LNCaP clone FGC (cell line): ENCODE measurements around the gene TWF2.

Experiments
- DNase-seq: peaks from one replicate; pipeline ENCODE4 v3.0.0-alpha.2; 2011; ENCODE audit warnings: low read depth
- H3K4me3 ChIP-seq: 2 replicates; pipeline ENCODE4 v1.5.1; 2011; ENCODE audit warnings: mild to moderate bottlenecking, low read depth, low read length, control low read depth
- TF ChIP-seq, protein P1 (sequence below): IDR thresholded peaks from 2 replicates; pipeline ENCODE4 v1.5.1; 2012; ENCODE audit warnings: mild to moderate bottlenecking; ENCODE audit not compliant: control insufficient read depth, insufficient read depth; ENCODE audit errors: extremely low read depth

TWF2 gene

DNA sequence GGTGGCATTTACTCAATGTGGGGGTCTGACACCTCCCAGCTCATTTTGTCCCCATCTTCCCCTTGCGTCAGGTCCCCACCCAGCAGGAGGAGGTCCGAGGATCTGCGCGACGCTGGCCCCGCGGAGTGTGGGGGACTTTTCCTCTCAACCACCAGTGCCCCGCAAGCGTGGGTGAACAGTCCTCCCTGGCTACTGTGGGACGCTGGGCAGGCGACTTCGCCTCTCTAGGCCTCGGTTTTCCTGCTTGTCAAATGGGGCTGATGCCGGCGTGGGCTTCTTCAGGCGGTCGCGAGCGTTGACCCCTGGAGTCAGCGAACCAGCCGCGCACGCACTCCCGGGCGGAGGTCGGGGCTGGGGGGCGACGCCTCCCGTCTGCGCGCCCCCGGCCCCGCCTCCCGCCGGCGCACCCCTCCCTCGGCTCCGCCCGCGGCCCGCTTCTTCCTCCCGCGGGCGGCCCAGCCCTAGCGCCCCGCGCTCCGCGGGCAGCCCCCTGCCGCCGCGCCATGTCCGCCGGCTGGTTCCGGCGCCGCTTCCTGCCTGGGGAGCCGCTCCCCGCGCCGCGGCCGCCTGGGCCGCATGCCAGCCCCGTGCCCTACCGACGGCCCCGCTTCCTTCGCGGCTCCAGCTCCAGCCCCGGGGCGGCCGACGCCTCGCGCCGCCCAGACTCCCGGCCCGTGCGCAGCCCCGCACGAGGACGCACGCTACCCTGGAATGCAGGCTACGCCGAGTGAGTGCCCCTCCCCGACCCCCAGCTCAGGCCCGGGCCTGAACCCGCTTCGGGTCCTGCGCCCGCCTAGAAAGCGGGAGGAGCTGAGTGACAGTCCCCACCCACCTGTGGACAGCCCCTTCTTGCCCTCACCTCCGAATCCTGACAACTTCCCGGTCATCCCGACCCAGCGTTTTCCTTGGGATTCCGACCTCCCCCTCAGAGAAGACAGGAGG, 6.6 kb upstream of the TWF2 start, which contains the start of gene PPM1M:
Gene PPM1M, plus strand, starts transcription at position 438 of the 942 bp plus-strand sequence. Its CDS starts 66 bp downstream, at position 504.
- TF ChIP-seq, protein P1, sequence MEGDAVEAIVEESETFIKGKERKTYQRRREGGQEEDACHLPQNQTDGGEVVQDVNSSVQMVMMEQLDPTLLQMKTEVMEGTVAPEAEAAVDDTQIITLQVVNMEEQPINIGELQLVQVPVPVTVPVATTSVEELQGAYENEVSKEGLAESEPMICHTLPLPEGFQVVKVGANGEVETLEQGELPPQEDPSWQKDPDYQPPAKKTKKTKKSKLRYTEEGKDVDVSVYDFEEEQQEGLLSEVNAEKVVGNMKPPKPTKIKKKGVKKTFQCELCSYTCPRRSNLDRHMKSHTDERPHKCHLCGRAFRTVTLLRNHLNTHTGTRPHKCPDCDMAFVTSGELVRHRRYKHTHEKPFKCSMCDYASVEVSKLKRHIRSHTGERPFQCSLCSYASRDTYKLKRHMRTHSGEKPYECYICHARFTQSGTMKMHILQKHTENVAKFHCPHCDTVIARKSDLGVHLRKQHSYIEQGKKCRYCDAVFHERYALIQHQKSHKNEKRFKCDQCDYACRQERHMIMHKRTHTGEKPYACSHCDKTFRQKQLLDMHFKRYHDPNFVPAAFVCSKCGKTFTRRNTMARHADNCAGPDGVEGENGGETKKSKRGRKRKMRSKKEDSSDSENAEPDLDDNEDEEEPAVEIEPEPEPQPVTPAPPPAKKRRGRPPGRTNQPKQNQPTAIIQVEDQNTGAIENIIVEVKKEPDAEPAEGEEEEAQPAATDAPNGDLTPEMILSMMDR: no peak
- DNase-seq: no peak
- peak within 1 kb of the TSS; percentile 37 for H3K4me3 ChIP-seq

DNA sequence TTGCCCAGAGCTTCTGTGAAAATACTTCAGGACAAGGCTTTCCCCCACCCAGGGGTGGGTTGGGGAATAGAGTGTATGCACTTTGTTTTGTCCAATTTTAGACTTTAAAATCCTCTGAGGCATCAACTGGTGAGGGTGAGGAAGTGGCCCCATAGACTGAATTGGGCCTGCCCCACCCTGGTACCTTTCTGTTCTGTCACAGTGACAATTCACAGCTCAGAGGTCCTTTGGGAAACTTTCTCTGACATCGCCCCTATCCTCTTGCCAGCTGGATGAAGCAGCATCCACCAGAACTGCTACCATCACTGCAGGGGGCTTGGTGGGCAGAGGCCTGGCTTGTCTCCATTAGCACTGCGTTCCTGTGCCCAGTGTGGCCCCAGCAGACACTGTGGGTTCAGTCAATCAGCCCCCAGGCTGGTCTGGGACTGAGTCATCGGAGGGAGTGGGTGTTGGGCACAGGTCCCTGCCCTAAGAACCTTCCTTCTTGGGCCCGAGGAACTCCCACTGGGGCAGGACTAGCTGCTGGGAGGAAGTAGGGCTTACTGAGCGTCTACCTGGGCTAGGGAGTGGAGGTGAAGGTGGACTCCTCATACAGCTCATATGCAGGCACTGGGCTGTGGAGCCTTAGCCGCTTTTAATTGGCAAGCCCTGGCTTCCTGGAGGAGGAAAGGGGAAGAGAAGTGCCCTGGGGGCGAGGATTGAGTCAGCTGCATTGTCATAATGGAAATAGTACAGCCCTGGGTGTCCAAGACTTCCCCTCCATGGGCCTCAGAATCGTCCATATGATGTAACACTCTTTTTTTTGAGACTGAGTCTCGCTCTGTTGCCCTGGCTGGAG, 5.1 kb upstream of the TWF2 start:
- H3K4me3 ChIP-seq: no peak overlapping the region
- TF ChIP-seq, protein P1: no peak
- DNase-seq: no peak

DNA sequence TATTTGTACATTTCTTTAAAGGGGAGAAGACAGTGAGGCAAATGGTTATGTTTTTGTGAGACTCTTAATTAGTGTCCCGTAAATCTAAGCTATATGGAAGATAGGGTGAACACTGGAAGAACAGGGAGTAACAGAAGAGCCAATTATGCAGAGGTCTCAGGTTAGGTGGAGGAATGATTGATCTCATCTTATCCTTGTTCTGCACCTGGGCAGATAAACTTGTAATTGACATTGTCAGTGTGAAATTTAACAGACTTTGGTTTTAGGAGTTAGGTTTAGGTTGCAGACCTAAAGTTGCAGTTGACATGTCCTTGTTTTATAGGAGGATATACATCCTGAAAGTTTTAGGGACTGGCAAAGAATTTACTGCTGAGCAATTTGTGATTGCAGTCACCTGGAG, 3.1 kb upstream of the TWF2 start:
- no peak overlapping the region for H3K4me3 ChIP-seq
- TF ChIP-seq, protein P1: no peak
- no peak for DNase-seq

DNA sequence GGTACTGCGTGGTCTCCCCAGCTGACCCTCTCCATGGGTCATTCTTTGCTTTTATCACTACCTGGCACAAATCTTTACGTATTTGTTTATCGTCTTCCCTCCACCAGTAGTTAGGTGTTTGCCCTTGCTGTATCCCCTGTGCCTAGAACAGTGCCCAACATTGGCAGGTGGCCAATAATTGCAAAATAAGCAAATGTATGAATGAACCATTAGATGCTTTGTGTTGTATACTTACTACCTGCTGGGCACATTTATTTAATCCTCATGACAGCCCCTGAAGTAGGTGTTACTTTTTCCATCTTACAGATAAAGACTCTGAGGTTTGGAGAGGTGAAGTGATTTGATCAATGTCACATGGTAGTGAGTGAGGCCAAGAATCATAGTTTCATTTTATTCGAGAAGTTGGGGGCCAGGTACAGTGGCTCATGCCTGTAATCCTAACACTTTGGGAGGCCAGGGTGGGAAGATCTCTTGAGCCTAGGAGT, 2.0 kb upstream of the TWF2 start:
- DNase-seq: no peak
- H3K4me3 ChIP-seq: no peak overlapping the region
- TF ChIP-seq, protein P1: no peak

DNA sequence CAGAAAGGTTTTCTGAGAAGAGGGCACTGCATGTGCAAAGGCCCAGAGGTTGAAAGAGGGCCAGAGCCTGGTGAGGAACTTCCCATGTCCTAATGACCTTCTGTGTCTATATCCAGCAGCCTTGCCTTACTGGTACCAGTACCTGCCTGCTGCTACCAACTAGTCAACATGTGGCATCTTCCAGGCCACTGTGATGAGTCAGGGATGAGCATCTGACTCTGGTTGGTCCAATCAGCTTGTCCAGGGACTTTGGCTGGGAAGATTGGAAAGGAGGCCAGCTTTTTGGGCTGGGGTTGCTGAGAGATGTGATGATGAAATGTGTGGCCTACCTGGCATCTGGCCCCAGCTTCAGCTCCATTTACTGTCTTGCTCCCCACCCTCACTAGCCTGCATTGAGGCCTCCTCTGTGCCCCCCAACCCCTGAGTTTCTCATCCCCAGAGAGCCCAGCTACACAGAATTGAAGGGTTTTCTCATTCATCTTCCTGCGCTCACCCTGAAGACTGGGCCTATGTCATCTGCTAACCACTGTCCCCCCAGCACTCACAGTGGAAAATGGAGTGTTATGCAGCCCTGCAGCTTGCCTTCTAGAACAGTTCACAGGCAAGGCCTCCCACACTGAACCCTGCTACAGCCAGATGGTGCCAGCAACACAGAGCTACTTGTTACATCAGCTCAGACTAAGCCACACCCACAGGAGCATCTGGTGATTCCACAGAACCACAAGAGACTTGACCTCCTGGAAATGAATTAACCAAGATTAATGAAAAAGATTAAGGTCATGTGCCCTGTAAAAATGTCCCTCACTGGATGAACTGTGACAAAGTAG, 1.3 kb upstream of the TWF2 start:
- TF ChIP-seq, protein P1: no peak
- H3K4me3 ChIP-seq: peak overlapping the region; percentile 91
- DNase-seq: peak; percentile 67

DNA sequence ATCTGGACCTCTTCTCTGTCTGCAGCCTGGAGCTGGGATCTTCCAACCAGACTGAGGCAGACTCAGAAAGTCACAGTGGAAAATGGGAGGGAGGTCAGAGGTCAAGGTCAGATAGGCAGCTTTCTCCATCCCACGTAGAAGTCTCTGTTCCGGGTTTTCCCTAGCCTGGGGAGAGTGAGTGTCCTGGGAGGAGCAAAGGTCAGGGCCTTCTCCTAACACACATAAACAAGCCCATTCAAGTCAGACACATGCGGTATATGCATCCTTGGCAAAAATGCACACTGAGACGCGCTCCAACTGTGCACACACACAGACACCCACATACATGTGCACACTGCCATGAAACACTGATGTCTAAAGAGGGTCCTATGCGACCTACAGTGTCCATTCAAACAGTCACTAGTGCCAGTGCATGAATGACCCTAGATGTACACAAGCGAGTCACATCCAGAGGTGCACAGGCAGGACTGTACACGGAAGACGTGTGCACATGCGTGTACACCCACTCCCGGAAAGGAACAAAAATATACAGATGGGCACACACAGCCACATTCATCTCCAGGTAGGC, 681 bp downstream of the TWF2 start:
- H3K4me3 ChIP-seq: peak overlapping the region; percentile 91
- no peak for DNase-seq
- TF ChIP-seq, protein P1: no peak
